Ascending aorta (tissue), 2 donors: Measurements from ENCODE around the gene SNX9. TPM values are rescaled to one million over a fixed set of nuclear protein-coding genes. Genes with fewer than 3 reads are reported as not detected.
"Not testable (repeated sequence)": the region's sequence is repeated elsewhere in the genome, so short reads cannot be mapped to it uniquely, and the experiment has no call there.

Experiments used
- DNase-seq, 2 donors: peaks; one replicate each; pipeline ENCODE4 v3.0.0-alpha.2; 2019; ENCODE audit warnings: low spot score in 2 of 2
- H3K27ac ChIP-seq, 2 donors: fragments of 200-600 bp; sonication (generic); one replicate each; pipeline ENCODE4 v1.5.1; 2016 to 2017; ENCODE audit warnings: mild to moderate bottlenecking in 1 of 2
- H3K27me3 ChIP-seq: fragments of 200-600 bp; sonication (generic); one replicate; pipeline ENCODE4 v1.5.1; 2017
- H3K36me3 ChIP-seq, 2 donors: fragments of 200-600 bp; sonication (generic); one replicate each; pipeline ENCODE4 v1.5.1; 2016
- H3K4me1 ChIP-seq, 2 donors: fragments of 200-600 bp; sonication (generic); one replicate each; pipeline ENCODE4 v1.5.1; 2016 to 2017; ENCODE audit warnings: mild to moderate bottlenecking in 1 of 2
- H3K4me3 ChIP-seq, 2 donors: fragments of 200-600 bp; sonication (generic); one replicate each; pipeline ENCODE4 v1.5.1; 2016 to 2017; ENCODE audit warnings: mild to moderate bottlenecking in 1 of 2
- H3K9me3 ChIP-seq, 2 donors: fragments of 200-600 bp; sonication (generic); one replicate each; pipeline ENCODE4 v1.5.1; 2016
- intact Hi-C: fragments of 100-400 bp; cut with DNase I; formaldehyde crosslinking; loops from one replicate; pipeline ENCODE4 v1.15.1; 2023
- total RNA-seq: library from RNA; depleted of rRNA; stranded (reverse); fragments of >200 nt; gene quantifications from one replicate; pipeline ENCODE4 v1.1.0, GENCODE V29; 2016
- TF ChIP-seq, protein P1 (sequence below), 3 experiments: fragments of 200-600 bp in 2 of 3; fragments of 450-650 bp in 1 of 3; sonication (generic) in 2 of 3; IDR thresholded peaks; one replicate each; pipeline ENCODE4 v1.5.1; 2016 to 2019; ENCODE audit warnings: antibody characterized with exemption in 3 of 3, mild to moderate bottlenecking in 1 of 3, moderate library complexity in 1 of 3

Gene SNX9
- total RNA-seq, 1 donor from 2014 or later = 55.2 TPM

DNA sequence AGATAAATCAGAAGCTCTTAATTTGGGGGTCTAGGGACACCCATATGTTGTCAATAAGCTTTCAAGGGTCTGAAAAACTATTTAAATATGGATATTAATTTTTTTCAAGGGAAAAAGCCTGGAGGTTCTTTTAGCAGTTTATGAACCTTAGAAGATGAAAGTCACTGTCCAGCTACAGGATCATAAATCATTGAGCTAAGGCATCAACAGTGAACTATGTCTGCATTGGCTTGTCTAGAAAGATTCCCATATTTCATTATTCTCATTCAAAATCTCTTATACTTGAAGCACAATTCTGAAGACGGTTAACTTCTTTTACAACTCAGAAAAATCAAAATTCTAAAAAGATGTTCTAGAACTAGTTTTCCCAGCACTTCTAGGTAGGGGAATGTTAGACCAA, 34.9 kb upstream of the SNX9 start:
- Histone ChIP-seq H3K4me1 (no peaks in the 10 kb centered on the region), H3K27me3 (no peaks in the 10 kb centered on the region), H3K9me3 (no peaks in the 10 kb centered on the region), H3K4me3 (no peak overlapping the region), H3K27ac (no peak overlapping the region), H3K36me3 (no peaks in the 10 kb centered on the region)
- no peak for DNase-seq
- intact Hi-C loops = no loop called here
- TF ChIP-seq, protein P1, sequence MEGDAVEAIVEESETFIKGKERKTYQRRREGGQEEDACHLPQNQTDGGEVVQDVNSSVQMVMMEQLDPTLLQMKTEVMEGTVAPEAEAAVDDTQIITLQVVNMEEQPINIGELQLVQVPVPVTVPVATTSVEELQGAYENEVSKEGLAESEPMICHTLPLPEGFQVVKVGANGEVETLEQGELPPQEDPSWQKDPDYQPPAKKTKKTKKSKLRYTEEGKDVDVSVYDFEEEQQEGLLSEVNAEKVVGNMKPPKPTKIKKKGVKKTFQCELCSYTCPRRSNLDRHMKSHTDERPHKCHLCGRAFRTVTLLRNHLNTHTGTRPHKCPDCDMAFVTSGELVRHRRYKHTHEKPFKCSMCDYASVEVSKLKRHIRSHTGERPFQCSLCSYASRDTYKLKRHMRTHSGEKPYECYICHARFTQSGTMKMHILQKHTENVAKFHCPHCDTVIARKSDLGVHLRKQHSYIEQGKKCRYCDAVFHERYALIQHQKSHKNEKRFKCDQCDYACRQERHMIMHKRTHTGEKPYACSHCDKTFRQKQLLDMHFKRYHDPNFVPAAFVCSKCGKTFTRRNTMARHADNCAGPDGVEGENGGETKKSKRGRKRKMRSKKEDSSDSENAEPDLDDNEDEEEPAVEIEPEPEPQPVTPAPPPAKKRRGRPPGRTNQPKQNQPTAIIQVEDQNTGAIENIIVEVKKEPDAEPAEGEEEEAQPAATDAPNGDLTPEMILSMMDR (IDR thresholded peaks at IDR 0.05) = no peak

DNA sequence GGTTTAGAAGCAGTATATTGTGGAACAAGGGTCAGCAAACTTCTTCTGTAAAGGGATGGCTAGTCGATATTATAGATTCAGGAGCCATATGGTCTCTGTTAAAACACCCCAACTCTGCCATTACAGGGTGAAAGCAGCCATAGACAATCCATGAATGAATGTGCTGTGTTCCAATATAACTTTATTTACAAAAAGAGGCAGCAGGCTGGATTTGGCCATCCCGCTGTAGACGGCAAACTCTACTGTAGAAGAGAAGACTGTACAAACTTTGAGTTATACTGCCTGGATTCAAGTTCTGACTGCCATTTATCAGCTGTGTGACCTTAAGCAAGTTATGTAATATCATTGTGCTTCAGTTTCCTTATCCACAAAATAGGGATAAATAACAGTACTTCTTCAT, 33.7 kb upstream of the SNX9 start:
- intact Hi-C loops = no loop called here
- Histone ChIP-seq H3K4me1 (no peaks in the 10 kb centered on the region), H3K36me3 (no peaks in the 10 kb centered on the region), H3K9me3 (no peaks in the 10 kb centered on the region), H3K27ac (no peak overlapping the region), H3K27me3 (no peaks in the 10 kb centered on the region), H3K4me3 (no peak overlapping the region)
- TF ChIP-seq, protein P1 (IDR thresholded peaks at IDR 0.05) = no peak
- no peak for DNase-seq

- TF ChIP-seq, protein P1 (IDR thresholded peaks at IDR 0.05) = no peak
- Histone ChIP-seq H3K27me3 (no peaks in the 10 kb centered on the region), H3K4me3 (no peak overlapping the region), H3K36me3 (no peaks in the 10 kb centered on the region), H3K27ac (no peak overlapping the region), H3K4me1 (no peaks in the 10 kb centered on the region), H3K9me3 (no peaks in the 10 kb centered on the region)
- intact Hi-C loops = no loop called here
- DNase-seq = no peak
Observed at GRCh38 chr6:157789861-157790260, 33.2 kb upstream of the SNX9 start.

GRCh38 chr6:157790548-157791160, 32.4 kb upstream of the SNX9 start:
- no peak for DNase-seq
- TF ChIP-seq, protein P1 (IDR thresholded peaks at IDR 0.05) = no peak
- Histone ChIP-seq H3K27ac (no peak overlapping the region), H3K36me3 (no peaks in the 10 kb centered on the region), H3K4me3 (no peak overlapping the region), H3K9me3 (no peaks in the 10 kb centered on the region), H3K4me1 (no peaks in the 10 kb centered on the region), H3K27me3 (no peaks in the 10 kb centered on the region)
- intact Hi-C loops = no loop called here

DNA sequence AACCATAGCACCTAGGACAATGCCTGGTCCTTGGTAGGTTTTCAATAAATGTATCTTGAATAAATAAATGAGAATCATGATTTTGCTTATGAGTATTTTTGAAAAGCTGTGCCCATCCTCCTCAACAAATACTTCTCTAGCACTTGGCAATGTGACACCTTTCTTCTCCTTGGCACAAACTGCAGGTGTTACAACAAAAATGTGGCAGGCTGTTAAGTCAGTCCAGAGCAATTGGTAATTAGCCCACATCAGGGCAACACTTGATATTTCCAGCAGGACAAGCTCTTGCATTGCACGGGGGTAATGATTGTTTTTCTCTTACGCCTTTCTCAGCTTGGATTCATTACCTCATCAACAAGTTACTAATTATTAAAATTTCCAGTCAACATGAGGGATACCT, 31.6 kb upstream of the SNX9 start:
- H3K4me3 ChIP-seq = no peak overlapping the region
- H3K36me3 ChIP-seq = no peaks in the 10 kb centered on the region
- no peak overlapping the region for H3K27ac ChIP-seq
- H3K27me3 ChIP-seq = no peaks in the 10 kb centered on the region
- intact Hi-C loops = no loop called here
- DNase-seq = no peak
- TF ChIP-seq, protein P1 (IDR thresholded peaks at IDR 0.05) = no peak
- no peaks in the 10 kb centered on the region for H3K4me1 ChIP-seq
- no peaks in the 10 kb centered on the region for H3K9me3 ChIP-seq

DNA sequence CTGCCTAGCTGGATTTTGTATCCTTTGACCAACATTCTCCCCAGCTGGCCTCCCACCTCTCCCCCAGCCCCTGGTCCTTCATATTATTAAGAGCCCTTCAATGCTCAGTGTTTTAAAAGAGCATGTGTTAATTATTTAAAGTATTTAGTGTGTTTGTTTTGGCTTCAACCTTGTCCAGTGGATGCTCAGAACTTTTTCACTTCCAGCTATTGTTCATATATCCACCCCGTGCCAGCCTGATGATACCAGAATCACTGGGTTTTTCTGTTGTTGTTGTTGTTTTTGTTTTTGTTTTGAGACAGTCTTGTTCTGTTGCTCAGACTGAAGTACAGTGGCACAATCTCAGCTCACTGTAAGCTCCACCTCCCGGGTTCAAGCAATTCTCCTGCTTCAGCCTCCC, 30.4 kb upstream of the SNX9 start:
- TF ChIP-seq, protein P1 (IDR thresholded peaks at IDR 0.05) = no peak
- no peaks in the 10 kb centered on the region for H3K9me3 ChIP-seq
- H3K27ac ChIP-seq = no peak overlapping the region
- H3K27me3 ChIP-seq = no peaks in the 10 kb centered on the region
- no peak for DNase-seq
- no peaks in the 10 kb centered on the region for H3K36me3 ChIP-seq
- no peak overlapping the region for H3K4me3 ChIP-seq
- intact Hi-C loops = no loop called here
- H3K4me1 ChIP-seq = no peaks in the 10 kb centered on the region

- H3K36me3 ChIP-seq, H3K4me1 ChIP-seq, H3K27me3 ChIP-seq, DNase-seq, H3K9me3 ChIP-seq, H3K27ac ChIP-seq, intact Hi-C loops, H3K4me3 ChIP-seq: not testable (repeated sequence)
Observed at GRCh38 chr6:157794012-157794411, 29.0 kb upstream of the SNX9 start.
